Amniotic stem cell (primary cell): Measurements from ENCODE around the gene MSL1.

ENCODE experiments used
- DNase-seq: peaks from one replicate; lab custom pipeline; 2025; lab: John Stamatoyannopoulos, UW

The MSL1 gene

DNA sequence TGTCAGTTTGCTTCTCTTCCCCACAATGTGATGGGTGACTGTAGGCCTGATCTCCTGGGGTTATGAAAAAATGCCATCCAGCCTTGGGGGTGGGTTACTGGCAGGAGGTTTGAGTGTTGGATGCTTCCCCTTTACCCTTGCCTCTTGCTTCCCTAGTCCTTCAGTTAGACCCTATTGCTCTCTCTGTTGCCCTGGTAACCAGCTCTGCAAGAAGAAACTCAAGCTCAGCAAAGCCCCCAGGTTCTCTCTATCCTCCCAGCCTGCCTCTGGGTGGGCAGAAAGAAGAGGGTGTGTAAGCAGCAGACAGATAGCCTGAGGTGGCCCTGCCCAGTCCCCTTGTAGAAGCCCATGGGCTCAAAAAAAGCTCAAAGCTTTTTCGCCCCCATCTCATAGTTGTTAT, 52.7 kb downstream of the MSL1 start:
- no peak for DNase-seq

DNA sequence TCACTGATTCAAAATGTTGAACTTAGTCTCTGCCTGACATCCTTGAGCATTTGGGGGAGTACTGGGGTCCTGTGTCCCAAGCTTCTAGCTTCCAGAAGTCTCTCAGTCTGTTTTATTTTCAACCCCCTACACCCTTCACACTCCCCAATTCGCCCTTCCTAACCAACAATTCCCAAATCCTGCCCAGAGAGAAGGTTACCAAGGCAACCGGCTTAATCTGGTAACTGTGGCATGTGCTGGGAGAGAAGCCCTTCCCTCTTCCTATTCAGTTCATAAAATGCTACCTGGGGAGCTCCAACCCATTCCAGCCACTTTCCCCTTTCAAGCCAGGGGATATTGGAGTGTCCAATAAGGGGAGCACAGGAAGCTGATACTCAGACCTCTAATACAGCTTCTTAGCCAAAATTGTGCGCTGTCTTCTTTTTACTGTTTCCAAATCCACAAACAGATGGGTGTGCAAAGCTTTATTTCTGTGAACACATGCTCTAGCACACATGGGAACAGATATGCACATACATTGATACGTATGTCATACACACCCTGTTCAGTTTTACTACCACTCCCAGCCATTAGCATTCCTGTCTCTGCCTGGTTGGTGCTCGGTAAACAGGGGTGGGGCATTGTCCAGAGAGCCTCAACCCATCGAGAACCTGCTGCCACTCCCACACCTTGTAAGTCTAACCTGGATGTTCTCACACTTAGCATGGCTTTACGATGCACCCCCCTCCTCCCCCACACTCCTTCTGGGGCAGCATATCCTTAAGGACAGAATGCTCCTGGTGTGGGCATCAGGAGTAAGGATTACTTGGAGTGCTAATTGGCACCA, 54.4 kb downstream of the MSL1 start:
- DNase-seq, result no peak

DNA sequence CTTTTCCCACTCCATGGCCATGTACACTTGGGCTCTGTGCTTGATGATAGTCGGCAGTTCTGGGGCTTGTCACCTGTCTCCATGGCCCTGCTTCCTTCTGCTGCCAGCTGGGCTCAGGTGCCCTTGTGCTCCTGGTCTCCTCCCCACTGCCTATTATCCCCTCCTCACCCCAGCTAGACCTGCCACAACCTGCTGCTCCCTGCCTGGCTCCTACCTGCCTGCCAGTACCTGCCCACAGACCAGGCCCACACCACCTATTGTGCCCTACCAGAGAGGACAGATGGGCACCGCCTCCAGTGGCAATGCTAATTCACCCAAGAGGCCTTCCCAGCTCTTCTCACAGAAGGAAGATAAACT, 55.0 kb downstream of the MSL1 start:
- no peak for DNase-seq

DNA sequence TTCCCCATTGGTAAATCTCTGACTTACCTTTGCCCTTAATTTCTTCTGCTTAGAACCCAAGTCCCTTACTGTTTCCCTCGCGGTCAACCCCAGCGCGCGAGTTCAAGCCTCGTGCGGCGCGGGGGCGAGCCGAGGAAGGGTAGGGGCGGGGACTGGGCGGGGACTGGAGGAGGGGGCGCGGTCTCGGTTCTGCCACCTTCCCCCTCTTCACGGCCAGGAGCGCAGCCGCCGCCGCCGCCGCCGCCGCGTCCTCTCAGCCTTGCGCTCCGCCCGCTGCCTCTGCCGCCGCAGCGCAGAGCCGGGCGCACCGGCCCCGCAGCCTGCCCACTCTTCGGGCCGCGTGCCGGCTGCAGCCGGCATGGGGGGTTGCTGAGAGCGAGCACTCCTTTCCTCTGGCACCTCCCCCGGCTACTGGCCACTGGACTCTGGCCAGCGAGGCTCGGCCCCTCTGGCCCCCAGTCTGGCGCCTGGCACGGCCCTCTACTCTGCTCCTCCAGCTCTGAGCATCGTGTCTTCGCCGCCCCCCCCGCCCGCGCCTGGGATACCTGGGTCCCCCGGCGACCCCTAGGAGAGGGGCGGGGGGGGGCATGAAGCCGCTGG, 55.6 kb downstream of the MSL1 start, which contains the start of gene RAPGEFL1:
TSS of gene RAPGEFL1 (plus strand) at position 196 of the 600 bp plus-strand sequence. CDS start at position 588, 392 bp downstream.
- DNase-seq, result peak; percentile 16

DNA sequence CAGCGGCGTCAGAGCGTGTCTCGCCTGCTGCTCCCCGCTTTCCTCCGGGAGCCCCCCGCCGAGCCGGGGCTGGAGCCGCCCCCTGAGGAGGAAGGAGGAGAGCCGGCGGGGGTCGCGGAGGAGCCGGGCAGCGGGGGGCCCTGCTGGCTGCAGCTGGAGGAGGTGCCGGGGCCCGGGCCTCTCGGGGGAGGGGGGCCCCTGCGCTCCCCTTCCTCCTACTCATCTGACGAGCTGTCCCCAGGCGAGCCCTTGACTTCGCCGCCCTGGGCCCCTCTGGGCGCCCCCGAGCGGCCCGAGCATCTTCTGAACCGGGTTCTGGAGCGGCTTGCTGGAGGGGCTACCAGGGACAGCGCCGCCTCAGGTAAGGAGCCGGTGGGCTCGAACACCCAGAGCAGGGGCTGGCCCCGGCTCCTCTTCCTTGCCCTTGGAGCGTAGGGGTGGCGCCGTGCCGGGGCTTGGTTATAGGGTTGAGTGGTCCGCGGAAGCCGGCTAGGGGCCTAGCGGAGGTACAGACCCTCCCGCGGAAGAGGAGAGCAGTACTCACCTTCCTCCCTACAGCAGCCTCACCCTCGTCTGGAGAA, 56.3 kb downstream of the MSL1 start:
- no peak for DNase-seq

DNA sequence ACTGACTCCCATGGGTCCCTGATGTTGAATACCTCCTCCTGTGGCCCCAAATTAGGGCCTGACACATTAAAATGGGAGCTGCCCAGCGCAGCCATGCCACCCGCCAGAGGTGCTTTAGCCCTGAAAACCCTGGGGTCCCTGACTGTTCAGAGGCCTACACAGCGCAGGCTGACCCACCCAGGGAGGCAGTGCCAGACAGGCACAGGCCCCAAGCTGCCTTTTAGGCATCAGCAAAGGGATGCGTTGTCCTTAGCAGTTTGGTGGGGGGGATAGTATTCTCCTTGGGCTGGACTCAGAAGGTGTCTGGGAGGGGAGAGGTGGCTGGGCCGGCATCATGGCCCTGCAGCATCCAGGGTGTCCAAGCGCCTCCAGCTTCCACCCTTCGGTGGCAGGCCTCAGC, 56.9 kb downstream of the MSL1 start:
- no peak for DNase-seq

DNA sequence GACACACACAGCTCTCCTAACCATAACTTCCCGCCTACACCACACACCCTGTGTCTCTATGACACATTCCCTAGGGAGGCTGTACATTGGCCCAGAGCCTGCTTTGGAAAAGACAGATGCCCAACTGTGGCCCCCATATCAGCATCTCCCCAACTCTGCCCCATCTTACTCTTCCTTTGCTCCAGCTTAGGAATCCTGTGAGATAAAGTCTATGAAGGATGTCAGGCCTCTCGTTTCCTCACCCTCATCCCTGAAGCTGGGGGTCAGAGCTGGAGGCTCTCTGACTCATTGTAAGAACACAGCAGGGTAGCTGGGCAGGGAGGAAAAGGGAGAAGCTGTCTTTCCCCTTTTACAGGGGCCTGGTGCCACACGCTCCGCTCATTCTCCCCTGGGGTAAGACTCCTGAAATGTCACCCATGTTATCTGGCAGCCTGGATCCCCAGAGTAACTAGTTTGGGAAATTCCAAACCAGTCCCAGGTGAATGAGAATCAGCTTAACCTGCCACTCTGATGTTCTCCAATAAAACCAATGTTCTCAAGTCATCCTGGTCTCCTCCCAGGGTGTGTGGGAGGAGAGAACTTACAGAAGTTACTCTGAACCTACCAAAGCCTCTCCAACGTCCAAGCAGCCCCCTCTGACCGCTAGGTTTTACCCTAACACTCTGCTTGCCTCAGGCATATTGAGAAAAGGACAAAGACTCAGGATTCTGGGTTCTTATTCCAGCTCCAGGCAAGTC, 58.3 kb downstream of the MSL1 start:
- DNase-seq, result peak; percentile 25

DNA sequence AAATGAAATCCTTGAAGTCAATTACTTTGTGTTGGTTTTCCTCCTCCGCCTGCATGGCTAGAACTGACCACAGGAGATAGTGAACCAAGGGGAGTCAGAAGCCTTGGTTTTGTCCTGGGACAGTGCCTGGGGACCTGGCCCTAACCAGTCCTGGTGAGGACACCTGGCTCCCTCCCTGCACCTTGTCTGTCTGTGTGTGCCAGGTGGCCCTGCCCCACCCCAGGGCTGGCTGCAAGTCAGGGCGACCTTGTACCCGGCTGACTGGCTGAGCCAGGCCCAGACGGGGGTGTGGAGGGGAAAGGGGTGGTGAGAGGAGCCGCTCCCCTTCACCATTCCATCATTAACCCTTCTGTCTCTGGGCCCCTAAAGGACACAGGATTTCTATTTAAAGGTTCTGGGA, 58.9 kb downstream of the MSL1 start:
- DNase-seq, result no peak

DNA sequence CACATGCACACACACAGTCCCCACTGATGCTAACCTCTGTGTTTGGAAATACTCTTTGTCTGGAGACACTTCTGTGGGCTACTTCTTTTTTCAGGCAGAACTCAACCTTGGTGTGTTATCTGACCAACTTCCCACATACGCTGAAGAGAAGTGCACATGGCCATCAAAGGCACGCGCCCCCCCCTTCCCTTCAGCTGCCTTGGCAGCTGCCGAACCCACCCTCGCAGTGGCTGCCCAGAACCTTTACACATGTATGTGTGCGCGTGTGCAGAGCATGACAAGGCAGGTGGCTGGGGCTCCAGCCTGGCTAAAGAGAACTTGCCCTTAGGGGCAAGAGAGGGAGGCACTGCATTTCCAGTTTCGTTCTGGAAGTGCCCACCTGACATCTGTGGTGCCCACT, 59.4 kb downstream of the MSL1 start:
- DNase-seq, result no peak

DNA sequence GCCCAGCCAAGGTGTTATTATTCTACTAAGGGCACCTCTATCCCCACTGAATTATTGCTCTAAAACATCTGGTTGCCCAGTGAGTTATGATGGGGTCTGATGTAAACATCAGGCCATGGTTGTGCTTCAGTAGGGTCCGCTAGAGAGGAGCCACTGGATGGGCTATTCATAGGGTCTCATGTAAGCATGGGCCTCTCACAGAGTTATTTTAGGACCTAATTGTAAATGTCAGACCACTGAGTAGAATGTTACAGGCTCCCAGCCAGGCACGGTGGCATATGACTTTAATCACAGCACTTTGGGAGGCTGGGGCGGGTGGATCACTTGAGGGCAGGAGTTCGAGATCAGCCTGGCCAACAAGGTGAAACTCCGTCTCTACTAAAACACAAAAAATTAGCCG, 60.8 kb downstream of the MSL1 start:
- DNase-seq, result no peak
